Pulmonary artery endothelial cell (primary cell): ENCODE data around the gene SLITRK2. TPM values are rescaled to one million over a fixed set of nuclear protein-coding genes. Genes with fewer than 3 reads are reported as not detected.

Experiments
- DNase-seq: peaks from one replicate; pipeline ENCODE4 v3.0.0-alpha.2; 2011; ENCODE audit warnings: low read depth, low spot score
- total RNA-seq: library from RNA; depleted of rRNA; stranded (reverse); fragments of >200 nt; gene quantifications from 2 replicates; pipeline ENCODE4 v1.2.3, GENCODE V29; 2014

The SLITRK2 gene
- total RNA-seq, 1 donor from 2014 or later, result not detected

DNA sequence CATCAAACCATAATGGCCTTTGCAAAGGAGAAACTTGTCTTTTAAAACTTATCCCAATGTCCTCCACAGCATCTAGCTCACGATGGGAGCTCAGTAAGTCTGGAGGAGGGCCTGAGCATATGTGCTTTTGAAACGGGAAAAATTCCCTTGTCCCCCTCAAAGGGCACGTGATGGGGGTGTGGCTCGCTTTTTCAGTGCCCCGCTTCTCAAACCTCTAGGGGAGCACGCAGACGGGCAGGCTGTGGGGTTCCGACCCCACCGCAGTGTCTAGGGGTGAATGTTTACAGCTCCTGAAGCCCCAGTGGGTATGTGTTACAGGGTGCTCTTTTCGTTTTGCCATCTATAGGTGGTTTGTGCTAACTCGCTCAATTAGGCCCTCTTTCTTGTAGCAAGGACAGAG is 31.2 kb downstream of the SLITRK2 start:
- DNase-seq, result no peak

DNA sequence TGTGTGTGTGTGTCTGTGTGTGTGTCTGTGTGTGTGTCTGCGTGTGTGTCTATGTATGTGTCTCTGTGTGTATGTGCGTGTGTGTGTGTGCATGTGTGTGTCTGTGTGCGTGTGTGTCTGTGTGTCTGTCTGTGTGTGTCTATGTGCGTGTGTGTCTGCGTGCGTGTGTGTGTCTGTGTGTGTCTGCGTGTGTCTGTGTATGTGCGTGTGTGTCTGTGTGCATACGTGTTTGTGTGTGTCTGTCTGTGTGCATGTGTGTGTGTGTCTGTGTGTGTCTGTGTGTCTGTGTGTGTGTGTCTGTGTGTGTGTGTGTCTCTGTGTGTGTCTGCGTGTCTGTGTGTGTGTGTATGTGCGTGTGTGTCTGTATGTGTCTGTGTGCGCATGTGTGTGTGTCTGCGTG is 35.6 kb downstream of the SLITRK2 start:
- no peak for DNase-seq

- no peak for DNase-seq
Measured at GRCh38 chrX:145856181-145856580, 38.6 kb downstream of the SLITRK2 start.

DNA sequence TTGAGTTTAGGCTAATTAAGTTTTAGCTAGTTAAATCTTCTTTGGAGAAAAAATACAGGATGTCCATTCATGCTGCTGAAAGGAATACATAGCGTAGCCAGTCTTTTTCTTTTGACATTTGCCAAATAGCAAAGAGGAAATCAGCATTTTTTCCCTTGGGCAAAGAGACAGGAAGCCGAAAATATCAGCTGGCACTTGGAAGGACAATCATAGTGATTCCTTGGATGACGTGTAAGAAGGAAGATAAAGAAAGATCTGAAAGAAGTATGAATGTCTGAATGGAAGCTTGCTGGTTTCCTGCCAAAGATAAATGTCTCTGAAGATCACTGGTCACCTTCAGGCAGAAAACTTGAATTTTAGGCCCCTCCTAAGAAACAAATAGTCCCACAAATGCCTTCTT is 44.2 kb downstream of the SLITRK2 start:
- DNase-seq, result no peak

DNA sequence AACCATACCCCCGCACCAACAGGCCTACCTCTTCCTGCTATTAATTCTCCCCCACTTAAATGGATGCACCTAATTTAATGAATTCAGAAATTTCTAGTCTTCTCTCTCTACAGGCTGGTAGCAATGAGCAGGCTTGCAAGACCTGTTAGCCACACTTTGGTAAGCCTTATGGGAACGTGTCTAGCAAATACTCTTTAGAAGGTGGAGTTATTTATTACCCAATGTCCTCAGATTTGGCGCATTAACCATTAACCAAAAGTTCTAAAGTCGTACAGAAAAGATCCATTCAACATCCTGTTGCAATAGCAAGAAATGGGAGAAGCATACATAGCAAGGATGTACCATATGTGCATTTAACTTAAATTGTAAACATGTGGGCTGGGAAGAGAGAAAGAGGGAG is 47.5 kb downstream of the SLITRK2 start:
- DNase-seq, result no peak
